Right ventricle myocardium superior (tissue), 1 donor: ENCODE measurements around the gene PPP4R3A. TPM values are rescaled to one million over a fixed set of nuclear protein-coding genes. Genes with fewer than 3 reads are reported as not detected.
"Not testable (repeated sequence)": the region's sequence is repeated elsewhere in the genome, so short reads cannot be mapped to it uniquely, and the experiment has no call there.

Experiments
- ATAC-seq: fragments of 200-7000 bp; cut with Tn5 transposase; one replicate; pipeline ENCODE4 v1.9.1; 2020; ENCODE audit warnings: mild to moderate bottlenecking; ENCODE audit not compliant: poor library complexity
- DNase-seq: peaks from one replicate; pipeline ENCODE4 v3.0.0-alpha.2; 2020
- intact Hi-C: fragments of 100-400 bp; cut with DNase I; formaldehyde crosslinking; loops from one replicate; pipeline ENCODE4 v1.11.2; 2022
- long read RNA-seq: library from polyadenylated mRNA; unstranded; transcript quantifications from one replicate; pipeline ENCODE4 v2.0.0, GENCODE V29; 2021
- total RNA-seq: library from RNA; stranded (reverse); fragmentation: NEBNext Ultra II Directional; extraction: Animal tissue kit (Norgen Biotek cat#: 25700); gene quantifications from one replicate; pipeline ENCODE4 v1.2.1, GENCODE V29; 2021
- donor health status: DM: no; HTN: yes; CAD: no; lungs with severe emphysema.

The PPP4R3A gene
- 43.3 TPM for total RNA-seq
- long read RNA-seq, full-length matches to known transcripts: 69 of 83 reads
- long read RNA-seq, partial matches to known transcripts: 4 of 83 reads
- long read RNA-seq, other reads (novel, unspliced or antisense): 10 of 83 reads

GRCh38 chr14:91510171-91511042, at the start of gene PPP4R3A:
Gene PPP4R3A (minus strand): TSS chr14:91510310. CDS start chr14:91509647, 663 bp downstream.
- intact Hi-C loops: no loop called here
- ATAC-seq (peak; percentile 96), DNase-seq (peak; percentile 96)

- ATAC-seq (no peak), DNase-seq (no peak)
- intact Hi-C loops: no loop called here
These were observed 45.4 kb upstream of the PPP4R3A start for GRCh38 chr14:91555531-91555930.

- intact Hi-C loops: no loop called here
- DNase-seq (no peak), ATAC-seq (no peak)
These were observed 44.6 kb upstream of the PPP4R3A start for GRCh38 chr14:91554535-91555332.

GRCh38 chr14:91548108-91548507, 38.0 kb upstream of the PPP4R3A start:
- DNase-seq (no peak), ATAC-seq (no peak)
- intact Hi-C loops: no loop called here

GRCh38 chr14:91545946-91546716, 36.0 kb upstream of the PPP4R3A start:
- ATAC-seq (no peak), DNase-seq (no peak)
- intact Hi-C loops: no loop called here

GRCh38 chr14:91545204-91545603, 35.1 kb upstream of the PPP4R3A start:
- DNase-seq (no peak), ATAC-seq (no peak)
- intact Hi-C loops: no loop called here

- ATAC-seq (no peak), DNase-seq (no peak)
- intact Hi-C loops: no loop called here
These were observed 26.2 kb upstream of the PPP4R3A start for GRCh38 chr14:91536327-91536726.

GRCh38 chr14:91534059-91534458, 23.9 kb upstream of the PPP4R3A start:
- ATAC-seq, intact Hi-C loops, DNase-seq: not testable (repeated sequence)

GRCh38 chr14:91533623-91534022, 23.5 kb upstream of the PPP4R3A start:
- ATAC-seq (no peak), DNase-seq (no peak)
- intact Hi-C loops: no loop called here

- ATAC-seq (no peak), DNase-seq (no peak)
- intact Hi-C loops: no loop called here
These were observed 13.9 kb upstream of the PPP4R3A start for GRCh38 chr14:91523972-91524371.

GRCh38 chr14:91521061-91521640, 11.0 kb upstream of the PPP4R3A start:
- DNase-seq (no peak), ATAC-seq (no peak)
- intact Hi-C loops: no loop called here

- no peak for ATAC-seq
- DNase-seq: no peak
- intact Hi-C loops: no loop called here
These were observed 10.0 kb upstream of the PPP4R3A start for GRCh38 chr14:91520138-91520537.

GRCh38 chr14:91519239-91520036, 9.3 kb upstream of the PPP4R3A start:
- ATAC-seq (no peak), DNase-seq (no peak)
- intact Hi-C loops: no loop called here

GRCh38 chr14:91516663-91517388, 6.7 kb upstream of the PPP4R3A start:
- DNase-seq: no peak
- intact Hi-C loops: no loop called here
- no peak for ATAC-seq

- ATAC-seq: no peak
- no peak for DNase-seq
- intact Hi-C loops: no loop called here
These were observed 5.9 kb upstream of the PPP4R3A start for GRCh38 chr14:91515979-91516378.

- no peak for DNase-seq
- intact Hi-C loops: no loop called here
- ATAC-seq: no peak
These were observed 903 bp upstream of the PPP4R3A start for GRCh38 chr14:91511043-91511383.

GRCh38 chr14:91509878-91510170, 286 bp downstream of the PPP4R3A start:
- DNase-seq (no peak), ATAC-seq (peak; percentile 42)
- intact Hi-C loops: no loop called here
